IMR-90 (cell line): ENCODE results near the gene ITGB2. TPM values are rescaled to one million over a fixed set of nuclear protein-coding genes. Genes with fewer than 3 reads are reported as not detected.

Source experiments
- ATAC-seq: fragments of 200-7000 bp; cut with Tn5 transposase; 2 replicates; pipeline ENCODE4 v1.9.1; 2020; ENCODE audit warnings: low read depth, mild to moderate bottlenecking, moderate library complexity
- BruUV-seq: library from RNA; stranded (reverse); fragments of 400-500 nt; replicated peaks from 2 replicates; lab custom pipeline; 2021; lab: Mats Ljungman, UMichigan
- CTCF ChIA-PET: fragments of 300-600 bp; formaldehyde crosslinking; extraction: SDS; loops from one replicate; lab custom pipeline; 2021; ENCODE audit warnings: antibody characterized with exemption; lab: Yijun Ruan, JAX
- POLR2A ChIA-PET: fragments of 300-600 bp; sonication (Branson Sonifier 250); formaldehyde crosslinking; loops from one replicate; lab custom pipeline; 2022; ENCODE audit warnings: antibody characterized with exemption; ENCODE audit not compliant: unreplicated experiment; lab: Charles Lee
- DNase-seq: peaks from one replicate; pipeline ENCODE4 v3.0.0; 2013
- H2AFZ ChIP-seq: replicated peaks from 2 replicates; pipeline ENCODE3; 2013; ENCODE audit warnings: low read length, mild to moderate bottlenecking; ENCODE audit not compliant: poor library complexity
- H2AK5ac ChIP-seq: 2 replicates; pipeline ENCODE4 v1.6.1; 2013; ENCODE audit warnings: low read depth, low read length, inconsistent platforms
- H2AK9ac ChIP-seq: replicated peaks from 2 replicates; pipeline ENCODE3; 2013; ENCODE audit warnings: mild to moderate bottlenecking, low read depth, low read length, moderate library complexity; ENCODE audit not compliant: poor library complexity
- H2BK120ac ChIP-seq: 2 replicates; pipeline ENCODE4 v1.6.1; 2013; ENCODE audit warnings: low read depth, low read length, inconsistent platforms
- H2BK15ac ChIP-seq: 3 replicates; pipeline ENCODE4 v1.6.1; 2013; ENCODE audit warnings: low read depth, low read length, inconsistent platforms
- H2BK20ac ChIP-seq: 2 replicates; pipeline ENCODE4 v1.6.1; 2013; ENCODE audit warnings: low read depth, mild to moderate bottlenecking, inconsistent platforms, low read length, moderate library complexity
- H2BK5ac ChIP-seq: 2 replicates; pipeline ENCODE4 v1.6.1; 2013; ENCODE audit warnings: mild to moderate bottlenecking, low read depth, low read length, inconsistent platforms; ENCODE audit not compliant: poor library complexity, severe bottlenecking
- H3K14ac ChIP-seq: replicated peaks from 2 replicates; pipeline ENCODE4 v1.6.1; 2013; ENCODE audit warnings: low read depth, low read length, inconsistent platforms
- H3K18ac ChIP-seq: 2 replicates; pipeline ENCODE4 v1.6.1; 2013; ENCODE audit warnings: low read depth, low read length, control low read depth
- H3K23ac ChIP-seq: 2 replicates; pipeline ENCODE4 v1.6.1; 2013; ENCODE audit warnings: low read depth, low read length, inconsistent platforms
- H3K27ac ChIP-seq: 2 replicates; pipeline ENCODE4 v1.5.1; 2013; ENCODE audit warnings: mild to moderate bottlenecking, control low read depth, low read length; ENCODE audit not compliant: insufficient read depth
- H3K27me3 ChIP-seq: 2 replicates; pipeline ENCODE4 v1.6.1; 2013; ENCODE audit warnings: low read length; ENCODE audit not compliant: control insufficient read depth, insufficient read depth
- H3K36me3 ChIP-seq: 2 replicates; pipeline ENCODE4 v1.6.1; 2013; ENCODE audit warnings: low read length, mixed read lengths; ENCODE audit not compliant: control insufficient read depth, insufficient read depth
- H3K4ac ChIP-seq: 2 replicates; pipeline ENCODE4 v1.6.1; 2013; ENCODE audit warnings: low read depth, low read length, inconsistent platforms
- H3K4me1 ChIP-seq: 2 replicates; pipeline ENCODE4 v1.6.1; 2013; ENCODE audit warnings: low read length, mixed read lengths; ENCODE audit not compliant: control insufficient read depth, insufficient read depth
- H3K4me2 ChIP-seq: 2 replicates; pipeline ENCODE4 v1.6.1; 2013; ENCODE audit warnings: low read depth, mild to moderate bottlenecking, control low read depth, low read length, moderate library complexity
- H3K4me3 ChIP-seq: 2 replicates; pipeline ENCODE4 v1.5.1; 2013; ENCODE audit warnings: low read depth, mild to moderate bottlenecking, control low read depth, low read length, moderate library complexity; ENCODE audit not compliant: insufficient read depth
- H3K56ac ChIP-seq: 2 replicates; pipeline ENCODE4 v1.6.1; 2013; ENCODE audit warnings: low read length, inconsistent platforms; ENCODE audit not compliant: insufficient read depth; ENCODE audit errors: extremely low read depth
- H3K79me1 ChIP-seq, 2 experiments: 2 replicates each; pipeline ENCODE4 v1.6.1; 2013; ENCODE audit warnings: low read length in 2 of 2, inconsistent platforms in 1 of 2, low read depth in 1 of 2
- H3K9ac ChIP-seq: 2 replicates; pipeline ENCODE4 v1.6.1; 2013; ENCODE audit warnings: low read depth, low read length, control low read depth
- H3K9me1 ChIP-seq: 2 replicates; pipeline ENCODE4 v1.6.1; 2013; ENCODE audit warnings: low read length, inconsistent platforms; ENCODE audit not compliant: insufficient read depth
- H3K9me3 ChIP-seq: 2 replicates; pipeline ENCODE4 v1.6.1; 2013; ENCODE audit warnings: low read length; ENCODE audit not compliant: control insufficient read depth, insufficient read depth
- H4K20me1 ChIP-seq: 2 replicates; pipeline ENCODE4 v1.6.1; 2013; ENCODE audit warnings: low read length, inconsistent platforms; ENCODE audit not compliant: insufficient read depth
- H4K5ac ChIP-seq: 2 replicates; pipeline ENCODE4 v1.6.1; 2013; ENCODE audit warnings: mild to moderate bottlenecking, low read depth, low read length, control low read depth
- H4K8ac ChIP-seq, 2 experiments: 2 replicates each; pipeline ENCODE4 v1.6.1; 2013; ENCODE audit warnings: low read depth in 2 of 2, low read length in 2 of 2, control low read depth in 1 of 2, inconsistent platforms in 1 of 2
- H4K91ac ChIP-seq: 2 replicates; pipeline ENCODE4 v1.6.1; 2013; ENCODE audit warnings: low read depth, low read length, inconsistent platforms; ENCODE audit not compliant: insufficient read depth
- MXI1 ChIP-seq: IDR thresholded peaks from 2 replicates; pipeline ENCODE4 v1.6.1; 2012; ENCODE audit warnings: low read depth, mild to moderate bottlenecking, low read length, moderate library complexity, borderline replicate concordance
- POLR2A ChIP-seq: IDR thresholded peaks from 2 replicates; pipeline ENCODE4 v1.6.1; 2012; ENCODE audit warnings: mild to moderate bottlenecking, low read depth, low read length
- RAD21 ChIP-seq: IDR thresholded peaks from 2 replicates; pipeline ENCODE4 v1.6.1; 2012; ENCODE audit warnings: low read length, improper control_type of control experiment
- SMC3 ChIP-seq: fragments of 150-350 bp; IDR thresholded peaks from 2 replicates; pipeline ENCODE4 v1.6.1; 2016; ENCODE audit warnings: low read depth, mild to moderate bottlenecking, antibody characterized with exemption, low read length, moderate library complexity
- WGBS, 2 experiments: methylation state at CpG; one replicate each; pipeline versions ENCODE4 v1.1.5 to v1.1.7; 2013; ENCODE audit warnings: missing lambda C conversion rate in 2 of 2; ENCODE audit not compliant: insufficient read length in 1 of 2; ENCODE audit errors: extremely low coverage in 2 of 2; 5-methylcytosine and 5-hydroxymethylcytosine counted together
- dilution Hi-C: fragments of 300-500 bp; cut with HindIII; formaldehyde crosslinking; loops from one replicate; pipeline ENCODE4 v1.14.3; 2018; ENCODE audit warnings: low sequenced_read_pairs; ENCODE audit not compliant: unreplicated experiment
- in situ Hi-C: fragments of 300-500 bp; cut with MboI; formaldehyde crosslinking; loops from 3 replicates; pipeline ENCODE4 v1.14.3; 2019; ENCODE audit warnings: low sequenced_read_pairs, inconsistent platforms, mixed read lengths
- intact Hi-C: fragments of 100-400 bp; cut with micrococcal nuclease; formaldehyde crosslinking; loops from 2 replicates; pipeline ENCODE4 v1.10.0; 2022
- polyA plus RNA-seq, 3 experiments: library from polyadenylated mRNA; depleted of rRNA; stranded (reverse); fragments of >200 nt; gene quantifications; 2 replicates each; pipeline ENCODE4 v1.2.3, GENCODE V29; 2012; ENCODE audit warnings: low replicate concordance in 1 of 3
- total RNA-seq: library from RNA; depleted of rRNA; stranded (reverse); fragments of >200 nt; gene quantifications from 2 replicates; pipeline ENCODE4 v1.2.3, GENCODE V29; 2012

ITGB2 gene
- total and polyA plus RNA-seq, 2 of the 4 experiments (the other 2 are of a cell fraction) = 0.14 TPM; not detected in 1

GRCh38 chr21:44893948-44894656 is 26.6 kb downstream of the ITGB2 start:
- Histone ChIP-seq H3K9ac (no peak overlapping the region), H3K4ac (no peak overlapping the region), H4K5ac (no peak overlapping the region), H2AK9ac (no peak overlapping the region), H3K18ac (no peak overlapping the region), H3K4me2 (no peak overlapping the region), H4K91ac (no peak overlapping the region), H3K79me1 (no peaks in the 10 kb centered on the region), H3K27me3 (peaks cover 81% of the 10 kb centered on the region), H3K9me3 (no peaks in the 10 kb centered on the region), H3K23ac (no peak overlapping the region), H3K4me3 (no peak overlapping the region), H4K8ac (no peak overlapping the region), H3K56ac (no peak overlapping the region), H3K4me1 (no peaks in the 10 kb centered on the region), H3K14ac (no peak overlapping the region), H2BK15ac (no peak overlapping the region), H2BK5ac (no peak overlapping the region), H2AK5ac (no peak overlapping the region), H3K9me1 (no peaks in the 10 kb centered on the region), H2AFZ (no peak overlapping the region), H3K36me3 (no peaks in the 10 kb centered on the region), H2BK20ac (no peak overlapping the region), H4K20me1 (0 out of 2 replicates have a peak, but pooled peaks cover 5% of the 10 kb centered on the region), H3K27ac (no peak overlapping the region), H2BK120ac (no peak overlapping the region)
- WGBS, 2 experiments = 68% methylated on average over 11 of the region's 15 CpGs; no CpG with 5 or more reads in 1 of the 2 experiments
- no TSS peak for BruUV-seq
- in situ Hi-C loops = no loop called here
- POLR2A ChIA-PET = no interaction called here
- CTCF ChIA-PET = interaction anchor here (0.9 kb wide), 1 partner anchor 38 kb away, joined by 4 read pairs; no protein-coding TSS in a partner anchor
- dilution Hi-C loops = no loop called here
- TF ChIP-seq SMC3 (no peak), MXI1 (no peak), POLR2A (no peak), RAD21 (no peak)
- intact Hi-C loops = loop anchor here (5.0 kb wide), 1 partner anchor 243 kb away; no protein-coding TSS in a partner anchor
- DNase-seq = no peak
- ATAC-seq = no peak
